OCI-LY7 (cell line): ENCODE measurements around the gene PGC. TPM values are rescaled to one million over a fixed set of nuclear protein-coding genes. Genes with fewer than 3 reads are reported as not detected.
A peak's percentile ranks its signal among the peaks of the same experiment; 100 is the strongest.

ENCODE experiments used
- BruUV-seq: library from RNA; stranded (reverse); fragments of 400-500 nt; replicated peaks from 2 replicates; lab custom pipeline; 2021; lab: Mats Ljungman, UMichigan
- CTCF ChIA-PET: fragments of 300-600 bp; sonication (Branson Sonifier 250); formaldehyde crosslinking; loops from one replicate; lab custom pipeline; 2022; ENCODE audit warnings: antibody characterized with exemption; ENCODE audit not compliant: unreplicated experiment; lab: Charles Lee
- POLR2A ChIA-PET: fragments of 300-600 bp; sonication (Branson Sonifier 250); formaldehyde crosslinking; loops from one replicate; lab custom pipeline; 2022; ENCODE audit warnings: antibody characterized with exemption; lab: Charles Lee
- DNase-seq: peaks from one replicate; pipeline ENCODE4 v3.0.0-alpha.2; 2015; ENCODE audit warnings: low spot score
- H2AFZ ChIP-seq: fragments of 200-600 bp; sonication (generic), shearing (Covaris generic); 2 replicates; pipeline ENCODE4 v1.6.1; 2014; ENCODE audit warnings: mild to moderate bottlenecking, antibody characterized with exemption, low read length, moderate library complexity
- H3K27ac ChIP-seq: fragments of 200-600 bp; sonication (generic); 2 replicates; pipeline ENCODE4 v1.5.1; 2014; ENCODE audit warnings: mixed run types, low read depth, mild to moderate bottlenecking, moderate library complexity, low read length, inconsistent platforms; ENCODE audit not compliant: poor library complexity, severe bottlenecking
- H3K36me3 ChIP-seq: fragments of 200-600 bp; sonication (generic); 2 replicates; pipeline ENCODE4 v1.6.1; 2014; ENCODE audit warnings: mild to moderate bottlenecking, antibody characterized with exemption, low read length, moderate library complexity, mixed read lengths; ENCODE audit not compliant: insufficient read depth
- H3K4me1 ChIP-seq: fragments of 200-600 bp; sonication (generic); 2 replicates; pipeline ENCODE4 v1.5.1; 2014; ENCODE audit warnings: mild to moderate bottlenecking, low read length; ENCODE audit not compliant: insufficient read depth, poor library complexity, severe bottlenecking
- H3K4me2 ChIP-seq: fragments of 200-600 bp; sonication (generic); 2 replicates; pipeline ENCODE4 v1.6.1; 2014; ENCODE audit warnings: mild to moderate bottlenecking, low read length
- H3K4me3 ChIP-seq: fragments of 200-600 bp; sonication (generic); 2 replicates; pipeline ENCODE4 v1.5.1; 2014; ENCODE audit warnings: mild to moderate bottlenecking, low read depth, low read length; ENCODE audit not compliant: poor library complexity, severe bottlenecking
- H3K79me2 ChIP-seq: fragments of 200-600 bp; sonication (generic); 2 replicates; pipeline ENCODE4 v1.6.1; 2016; ENCODE audit warnings: low read depth, mild to moderate bottlenecking, low read length, moderate library complexity, mixed read lengths; ENCODE audit not compliant: insufficient read depth
- H3K9me2 ChIP-seq: fragments of 200-600 bp; sonication (generic); 2 replicates; pipeline ENCODE4 v1.6.1; 2016; ENCODE audit warnings: mild to moderate bottlenecking, low read length, mixed read lengths; ENCODE audit not compliant: insufficient read depth
- H3K9me3 ChIP-seq: fragments of 200-600 bp; sonication (generic); 2 replicates; pipeline ENCODE4 v1.6.1; 2014; ENCODE audit warnings: mild to moderate bottlenecking, mixed run types, low read length, mixed read lengths
- H4K20me1 ChIP-seq: fragments of 200-600 bp; sonication (generic); 2 replicates; pipeline ENCODE4 v1.6.1; 2014; ENCODE audit warnings: mild to moderate bottlenecking, antibody characterized with exemption, low read length, moderate library complexity, mixed read lengths; ENCODE audit not compliant: insufficient read depth
- EZH2phosphoT487 ChIP-seq: fragments of 200-600 bp; sonication (generic); IDR thresholded peaks from 2 replicates; pipeline ENCODE4 v1.6.1; 2018; ENCODE audit warnings: low read depth, borderline replicate concordance, mild to moderate bottlenecking, mixed run types, antibody characterized with exemption, low read length, moderate library complexity, mixed read lengths
- intact Hi-C: fragments of 100-400 bp; cut with micrococcal nuclease; formaldehyde crosslinking; loops from one replicate; pipeline ENCODE4 v1.10.0; 2022; ENCODE audit not compliant: unreplicated experiment
- total RNA-seq, 2 experiments: library from RNA; depleted of rRNA in 1 of 2; stranded (reverse); fragments of >200 nt in 1 of 2; shearing (Covaris generic) in 1 of 2; gene quantifications; 2 replicates each; pipeline ENCODE4 v1.2.3, GENCODE V29; 2014 to 2022
- TF ChIP-seq, protein P1 (sequence below): fragments of 200-600 bp; sonication (generic); conservative IDR thresholded peaks from 2 replicates; pipeline ENCODE4 v1.5.1; 2014; ENCODE audit warnings: mild to moderate bottlenecking, antibody characterized with exemption, low read length, moderate library complexity, mixed read lengths

Gene PGC
- total RNA-seq, 2 experiments from 2014 or later: not detected

- ChIA-PET CTCF (interaction anchor here (1.0 to 2.2 kb wide), 2 partner anchors 8 to 11 kb away, joined by 3 to 9 read pairs; no protein-coding TSS in a partner anchor), POLR2A (interaction anchor here (1.0 to 6.5 kb wide), 3 partner anchors 11 to 14 kb away, joined by 5 to 65 read pairs (median 19); no protein-coding TSS in a partner anchor)
- peaks cover 90% of the 10 kb centered on the region for H3K79me2 ChIP-seq
- H3K4me1 ChIP-seq: peaks cover 96% of the 10 kb centered on the region
- no peak overlapping the region for H2AFZ ChIP-seq
- H3K27ac ChIP-seq: peak overlapping the region; percentile 32
- peak overlapping the region; percentile 58 for H3K4me2 ChIP-seq
- no peaks in the 10 kb centered on the region for H3K9me2 ChIP-seq
- no peaks in the 10 kb centered on the region; the same call in 1 of the 2 replicates for H4K20me1 ChIP-seq
- intact Hi-C loops: loop anchor here (10.0 kb wide), 1 partner anchor 1025 kb away; the partner anchor contains the start of gene TBCC
- DNase-seq: no peak
- TF ChIP-seq, protein P1, sequence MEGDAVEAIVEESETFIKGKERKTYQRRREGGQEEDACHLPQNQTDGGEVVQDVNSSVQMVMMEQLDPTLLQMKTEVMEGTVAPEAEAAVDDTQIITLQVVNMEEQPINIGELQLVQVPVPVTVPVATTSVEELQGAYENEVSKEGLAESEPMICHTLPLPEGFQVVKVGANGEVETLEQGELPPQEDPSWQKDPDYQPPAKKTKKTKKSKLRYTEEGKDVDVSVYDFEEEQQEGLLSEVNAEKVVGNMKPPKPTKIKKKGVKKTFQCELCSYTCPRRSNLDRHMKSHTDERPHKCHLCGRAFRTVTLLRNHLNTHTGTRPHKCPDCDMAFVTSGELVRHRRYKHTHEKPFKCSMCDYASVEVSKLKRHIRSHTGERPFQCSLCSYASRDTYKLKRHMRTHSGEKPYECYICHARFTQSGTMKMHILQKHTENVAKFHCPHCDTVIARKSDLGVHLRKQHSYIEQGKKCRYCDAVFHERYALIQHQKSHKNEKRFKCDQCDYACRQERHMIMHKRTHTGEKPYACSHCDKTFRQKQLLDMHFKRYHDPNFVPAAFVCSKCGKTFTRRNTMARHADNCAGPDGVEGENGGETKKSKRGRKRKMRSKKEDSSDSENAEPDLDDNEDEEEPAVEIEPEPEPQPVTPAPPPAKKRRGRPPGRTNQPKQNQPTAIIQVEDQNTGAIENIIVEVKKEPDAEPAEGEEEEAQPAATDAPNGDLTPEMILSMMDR: no peak
- no peak for TF ChIP-seq EZH2phosphoT487
- BruUV-seq: no TSS peak
- peaks cover 3% of the 10 kb centered on the region; the same call in 1 of the 2 replicates for H3K36me3 ChIP-seq
- H3K9me3 ChIP-seq: no peaks in the 10 kb centered on the region
- H3K4me3 ChIP-seq: peak overlapping the region; percentile 32
These were observed 27.5 kb downstream of the PGC start for GRCh38 chr6:41719436-41720261.

GRCh38 chr6:41718828-41719227, 28.4 kb downstream of the PGC start:
- Histone ChIP-seq H3K27ac (no peak overlapping the region), H3K4me1 (peaks cover 96% of the 10 kb centered on the region), H3K36me3 (peaks cover 9% of the 10 kb centered on the region; the same call in 1 of the 2 replicates), H3K4me2 (peak overlapping the region; percentile 59; the same call in 1 of the 2 replicates), H2AFZ (no peak overlapping the region), H4K20me1 (no peaks in the 10 kb centered on the region; the same call in 1 of the 2 replicates), H3K9me2 (no peaks in the 10 kb centered on the region), H3K79me2 (peaks cover 82% of the 10 kb centered on the region), H3K4me3 (no peak overlapping the region), H3K9me3 (no peaks in the 10 kb centered on the region)
- no TSS peak for BruUV-seq
- DNase-seq: no peak
- ChIA-PET CTCF (interaction anchor here (2.2 kb wide), 1 partner anchor 11 kb away, joined by 9 read pairs; no protein-coding TSS in a partner anchor), POLR2A (interaction anchor here (3.8 to 6.5 kb wide), 2 partner anchors 13 to 15 kb away, joined by 19 to 65 read pairs; no protein-coding TSS in a partner anchor)
- intact Hi-C loops: no loop called here
- TF ChIP-seq, protein P1: no peak
- TF ChIP-seq EZH2phosphoT487: no peak
